GM21390 (cell line): ENCODE results near the gene CCDC92B.

ENCODE experiments used
- ATAC-seq: cut with Tn5 transposase; IDR thresholded peaks from one replicate; pipeline ENCODE4 v1.9.1; 2021; ENCODE audit not compliant: unreplicated experiment

CCDC92B gene

GRCh38 chr17:2779545-2779944 lies 30.1 kb upstream of the CCDC92B start:
- no peak for ATAC-seq

DNA sequence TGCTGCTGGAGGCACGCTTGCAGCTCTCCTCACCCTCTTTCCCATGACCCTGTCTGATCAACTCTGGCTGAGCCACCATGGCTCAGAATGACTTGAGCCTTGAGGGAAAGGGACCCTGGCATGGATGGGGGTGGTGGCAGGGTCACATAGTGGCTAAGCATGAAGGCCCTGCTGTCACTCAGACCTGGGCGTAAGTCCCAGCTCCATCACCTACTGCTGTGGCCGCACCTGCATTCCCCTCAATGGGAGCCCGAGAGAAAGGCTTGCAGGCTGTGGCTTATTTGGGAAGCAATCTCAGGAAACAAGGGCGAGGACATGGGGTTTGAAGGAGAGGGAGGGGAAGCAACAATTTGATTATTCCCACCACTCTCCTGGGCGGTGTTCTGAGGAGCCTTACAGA lies 29.0 kb upstream of the CCDC92B start:
- no peak for ATAC-seq

GRCh38 chr17:2777242-2777867 lies 27.9 kb upstream of the CCDC92B start:
- ATAC-seq: no peak

DNA sequence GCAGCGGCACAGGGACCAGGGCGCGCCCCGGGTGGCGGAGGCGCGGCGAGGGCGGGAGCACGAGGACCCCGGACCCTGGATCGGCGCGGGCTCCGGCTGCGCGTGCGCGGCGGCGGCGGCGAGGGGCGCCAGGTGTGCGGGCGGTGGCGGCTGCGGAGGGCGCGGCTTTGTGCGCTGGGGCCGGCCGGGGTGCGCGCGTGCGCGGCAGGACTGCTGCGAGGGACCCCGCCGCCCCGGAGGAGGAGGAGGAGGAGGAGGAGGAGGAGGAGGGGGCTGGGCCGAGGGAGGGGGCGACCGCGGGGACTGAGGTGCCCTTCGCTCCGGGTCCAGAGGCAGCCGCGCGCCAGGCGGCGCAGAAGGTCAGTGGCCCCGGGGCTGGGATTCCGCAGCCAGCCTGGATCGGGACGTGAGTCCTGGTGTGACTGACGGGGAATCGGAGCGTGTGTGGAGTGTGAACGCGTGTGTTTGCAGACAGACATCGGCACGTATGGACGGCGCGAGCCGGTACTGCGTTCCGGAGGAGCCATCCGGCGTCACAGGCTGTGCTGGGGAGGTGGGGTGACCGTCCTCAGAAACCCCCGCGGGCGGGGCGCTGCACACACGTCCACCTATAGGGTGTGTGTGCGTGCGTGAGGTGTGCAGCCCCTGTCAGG lies 27.3 kb upstream of the CCDC92B start:
- ATAC-seq: no peak

DNA sequence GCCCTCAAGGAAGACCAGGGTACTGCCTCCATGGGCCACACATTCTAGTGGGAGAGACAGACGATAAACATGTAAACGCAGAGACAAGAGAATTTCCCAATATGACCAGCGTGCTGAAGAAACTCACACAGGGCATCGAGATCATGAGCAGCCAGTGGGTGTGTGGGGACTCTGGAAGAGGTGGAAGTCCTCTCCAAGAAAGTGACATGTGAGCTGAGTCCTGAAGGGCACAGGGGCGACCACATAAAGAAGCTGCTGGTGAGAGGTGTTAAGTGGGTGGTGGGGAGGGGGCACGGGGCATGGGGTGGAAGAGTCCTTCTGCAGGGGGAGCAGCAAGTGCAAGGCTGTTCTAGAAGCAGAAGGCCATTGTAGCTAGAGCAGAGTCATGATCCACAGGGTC lies 25.8 kb upstream of the CCDC92B start:
- no peak for ATAC-seq

GRCh38 chr17:2770129-2770528 lies 20.7 kb upstream of the CCDC92B start:
- no peak for ATAC-seq

DNA sequence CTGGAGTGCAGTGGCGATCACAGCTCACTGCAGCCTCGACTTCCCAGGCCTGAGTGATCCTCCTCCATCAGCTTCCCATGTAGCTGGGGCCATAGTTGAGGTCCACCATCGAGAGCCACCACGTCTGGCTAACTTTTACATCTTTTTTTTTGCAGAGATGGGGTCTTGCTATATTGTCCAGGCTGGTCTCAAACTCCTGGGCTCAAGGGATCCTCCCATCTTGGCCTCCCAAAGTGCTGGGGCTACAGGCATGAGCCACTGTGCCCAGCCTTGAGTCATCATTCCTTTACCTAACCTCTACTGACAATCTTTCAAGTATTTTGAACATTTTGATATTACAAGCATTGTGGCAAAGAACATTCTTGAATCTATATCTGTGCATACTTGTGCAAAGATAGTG lies 9.4 kb upstream of the CCDC92B start:
- ATAC-seq: no peak

GRCh38 chr17:2755891-2756724 lies 6.7 kb upstream of the CCDC92B start:
- no peak for ATAC-seq

DNA sequence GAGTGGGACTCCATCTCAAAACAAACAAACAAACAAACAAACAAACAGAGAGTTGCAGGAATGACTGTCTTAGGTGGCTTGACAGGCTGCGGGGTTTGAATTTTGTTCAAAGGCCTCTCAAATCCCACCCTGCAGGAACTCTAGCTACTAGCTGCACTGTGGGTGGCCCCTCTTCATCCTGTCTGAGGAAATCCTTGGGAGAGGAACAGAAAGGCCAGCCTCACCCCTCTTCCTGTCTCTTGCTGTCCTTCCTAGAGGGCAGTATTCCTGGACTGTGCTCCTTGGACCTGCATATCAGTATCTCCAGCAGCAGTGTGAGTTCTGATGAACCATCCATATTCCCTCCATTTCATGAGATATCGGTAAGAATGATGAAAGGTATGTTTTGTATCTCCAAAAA lies 2.0 kb upstream of the CCDC92B start:
- no peak for ATAC-seq

DNA sequence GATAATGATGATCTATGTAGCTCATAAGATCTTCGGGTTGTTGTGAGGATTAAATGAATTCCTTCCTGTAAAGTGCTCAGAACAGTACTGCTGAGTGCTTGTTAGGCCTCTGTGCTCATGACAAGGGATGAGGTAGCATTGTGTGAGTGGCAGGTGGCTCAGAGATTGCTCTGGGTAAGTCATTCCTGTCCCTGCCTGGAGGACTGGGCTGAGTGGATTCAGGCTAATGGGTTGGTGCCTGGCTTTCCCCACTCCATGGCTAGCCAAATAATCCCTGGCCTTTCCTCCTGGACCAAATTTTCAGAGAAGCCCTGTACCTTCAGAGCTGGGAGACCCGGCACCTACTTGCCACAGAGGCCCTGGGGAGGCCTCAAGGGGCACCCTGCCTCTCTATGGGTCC lies 1.3 kb upstream of the CCDC92B start:
- ATAC-seq: no peak

DNA sequence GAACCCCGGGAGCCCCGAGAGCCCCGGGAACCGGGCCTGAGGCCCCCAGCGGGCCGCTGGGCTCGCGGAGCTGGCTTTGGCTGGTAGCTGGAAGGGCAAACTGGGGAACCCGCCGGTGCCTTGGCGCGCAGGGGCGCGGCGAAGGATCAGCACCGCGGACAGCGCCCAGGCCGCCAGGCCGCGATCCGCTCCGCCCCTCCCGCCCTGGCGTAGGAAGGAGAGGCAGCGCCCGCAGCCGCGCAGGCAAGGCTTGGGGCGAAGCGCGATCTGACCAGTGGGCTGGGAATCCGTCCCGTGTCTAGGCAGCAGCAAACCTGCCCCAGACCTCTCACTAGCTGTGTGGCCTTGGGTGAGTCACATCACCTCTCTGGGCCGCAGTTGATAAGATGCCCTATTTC lies 331 bp upstream of the CCDC92B start:
- ATAC-seq: no peak

DNA sequence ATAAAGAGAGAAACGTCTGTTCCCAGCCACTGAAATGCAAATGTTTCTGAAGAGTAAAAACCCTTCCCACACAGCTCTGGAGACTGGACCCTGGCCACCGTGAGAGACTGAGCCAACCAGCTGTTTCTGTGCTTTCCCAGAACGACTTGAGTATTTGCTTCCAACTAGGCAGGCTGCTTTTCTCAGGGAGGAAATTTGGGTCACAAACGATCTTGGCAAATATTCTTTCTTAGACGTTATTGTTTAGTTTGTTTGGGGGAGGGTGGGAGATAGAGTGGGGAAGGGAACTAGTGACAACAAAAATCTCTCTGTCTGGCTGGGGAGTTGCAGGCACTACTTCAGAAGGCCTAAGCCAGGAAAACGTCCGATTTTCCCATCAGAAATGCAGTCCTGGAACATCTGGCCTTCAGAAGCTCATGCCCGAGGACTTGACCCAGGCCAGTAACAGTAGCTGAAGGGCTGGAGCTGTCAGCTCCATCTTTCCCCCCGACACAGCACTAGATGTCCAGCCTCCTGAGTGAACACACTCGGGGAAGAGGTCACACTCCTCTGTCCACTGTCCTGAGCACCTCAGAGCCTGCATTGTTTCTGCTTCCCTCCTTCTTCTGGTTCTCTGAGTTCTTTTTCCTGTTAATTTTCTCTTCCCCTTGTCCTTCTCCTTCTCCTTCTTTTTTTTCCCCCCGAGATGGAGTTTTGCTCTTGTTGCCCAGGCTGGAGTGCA lies 4.0 kb downstream of the CCDC92B start:
- ATAC-seq: no peak

DNA sequence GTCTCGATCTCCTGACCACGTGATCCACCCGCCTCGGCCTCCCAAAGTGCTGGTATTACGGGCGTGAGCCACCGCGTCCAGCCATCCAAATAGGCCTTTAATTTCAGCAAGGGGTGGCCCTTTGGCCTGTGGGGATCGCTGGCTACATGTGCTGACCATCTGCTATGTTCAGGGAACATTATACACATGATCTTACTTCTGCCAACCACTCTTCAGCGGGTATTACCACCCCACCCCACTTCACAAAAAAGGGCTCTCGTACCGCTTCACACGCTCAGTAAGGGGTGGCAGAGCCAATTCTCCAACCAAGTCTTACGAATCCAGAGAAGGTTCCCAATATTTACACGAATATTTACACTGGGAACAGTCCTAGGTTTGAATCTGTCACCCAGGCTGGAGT lies 11.8 kb downstream of the CCDC92B start:
- no peak for ATAC-seq

DNA sequence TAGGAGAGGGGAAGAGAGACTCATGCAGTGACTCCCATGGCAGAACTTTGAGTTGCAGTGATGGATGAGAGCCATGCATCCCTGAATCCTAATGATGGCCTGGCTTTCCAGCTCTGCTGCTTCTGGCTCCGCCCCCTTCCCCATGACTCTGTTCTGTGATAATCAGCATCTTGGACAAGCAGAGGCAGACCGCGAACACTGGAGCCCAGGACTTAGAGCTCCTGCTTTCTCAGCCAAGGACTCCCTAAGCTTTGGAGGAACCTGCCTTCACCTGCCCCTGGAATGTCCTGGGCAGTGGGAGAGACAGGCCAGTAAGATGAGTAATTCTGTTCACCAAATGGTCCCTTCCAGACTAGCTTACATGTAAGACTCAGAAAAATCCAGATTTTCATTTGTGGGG lies 12.5 kb downstream of the CCDC92B start:
- ATAC-seq: no peak

DNA sequence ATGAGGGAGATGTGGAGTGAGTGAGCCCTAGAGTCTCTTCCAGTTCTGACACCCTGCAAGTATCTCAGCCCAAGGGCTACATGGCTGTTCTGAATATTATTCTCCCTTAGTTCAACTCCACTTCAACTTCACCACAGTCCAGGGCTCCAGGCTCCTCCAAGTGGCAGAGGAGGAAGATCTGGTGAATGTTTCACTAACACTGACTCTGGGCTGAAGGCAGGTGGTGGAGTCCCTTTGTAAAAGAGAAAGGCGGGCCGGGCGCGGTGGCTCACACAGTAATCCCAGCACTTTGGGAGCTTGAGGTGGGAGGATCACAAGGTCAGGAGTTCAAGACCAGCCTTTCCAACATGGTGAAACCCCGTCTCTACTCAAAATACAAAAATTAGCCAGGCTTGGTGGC lies 13.6 kb downstream of the CCDC92B start:
- ATAC-seq: no peak

DNA sequence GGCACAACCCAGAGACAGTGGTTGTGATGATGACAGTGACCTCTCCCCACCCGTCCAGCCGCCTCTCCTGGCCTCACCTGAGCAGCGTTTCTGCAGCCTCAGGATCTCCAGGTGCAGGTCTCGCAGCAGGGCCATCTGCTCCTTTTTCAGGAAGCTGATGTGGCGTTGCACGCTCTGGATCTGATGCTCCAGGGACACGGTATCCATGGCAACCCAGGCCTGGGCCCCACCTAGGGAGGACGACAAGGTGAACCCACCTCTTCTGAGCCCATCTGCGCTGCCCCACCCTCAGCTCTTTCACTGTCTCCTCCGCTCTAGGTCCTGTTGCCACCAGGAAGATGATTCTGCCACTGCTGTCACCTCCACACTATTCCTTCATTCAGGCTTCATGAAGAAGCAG lies 14.5 kb downstream of the CCDC92B start:
- no peak for ATAC-seq

DNA sequence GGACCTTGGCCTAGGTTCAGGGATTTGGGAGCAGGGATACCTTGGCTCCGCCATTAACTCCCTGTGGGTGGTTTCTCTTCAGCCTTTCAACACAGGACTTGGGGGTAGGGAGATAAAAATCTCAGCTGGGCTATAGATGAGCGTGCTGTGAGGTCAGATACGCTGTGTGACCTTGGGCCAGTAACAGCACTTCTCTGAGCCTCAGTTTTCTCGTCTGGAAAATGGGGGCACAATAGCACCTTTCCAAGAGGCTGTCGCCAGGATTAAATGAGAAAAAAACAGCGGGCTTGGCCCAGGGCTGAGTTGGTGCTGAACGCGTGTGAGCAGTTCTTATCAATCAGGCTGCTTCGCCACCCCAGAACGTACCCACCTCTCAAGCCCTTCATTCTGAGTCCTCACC lies 17.6 kb downstream of the CCDC92B start:
- ATAC-seq: no peak

DNA sequence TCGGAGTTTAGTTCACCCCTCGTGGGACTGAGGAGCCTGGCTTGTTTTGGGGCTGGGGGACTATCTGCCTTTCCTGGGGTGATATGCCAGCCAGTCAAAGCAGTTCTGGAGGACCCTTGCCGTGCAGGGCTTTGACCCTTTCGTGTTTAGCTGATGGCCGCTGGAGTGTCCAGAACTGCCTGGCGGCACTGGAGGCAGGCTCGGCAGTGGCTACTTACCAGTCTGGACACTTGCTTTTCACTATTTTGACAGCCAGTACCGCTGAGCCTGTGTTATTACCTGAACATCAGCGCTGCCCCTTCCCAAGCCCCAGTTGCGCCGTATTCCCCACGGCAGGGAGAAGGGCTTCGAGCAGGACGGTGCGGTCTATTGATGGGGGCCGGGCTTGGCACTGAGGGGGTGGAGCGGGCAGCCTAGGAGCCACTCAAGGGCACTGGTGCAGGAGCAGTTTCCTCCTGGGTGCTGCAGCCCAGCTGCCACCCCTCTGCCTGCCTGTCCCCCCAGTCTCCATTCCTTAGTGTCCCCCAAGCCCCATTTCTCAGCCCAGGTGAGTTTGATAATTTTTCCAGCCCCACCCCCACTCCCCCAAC lies 18.6 kb downstream of the CCDC92B start:
- ATAC-seq: no peak

DNA sequence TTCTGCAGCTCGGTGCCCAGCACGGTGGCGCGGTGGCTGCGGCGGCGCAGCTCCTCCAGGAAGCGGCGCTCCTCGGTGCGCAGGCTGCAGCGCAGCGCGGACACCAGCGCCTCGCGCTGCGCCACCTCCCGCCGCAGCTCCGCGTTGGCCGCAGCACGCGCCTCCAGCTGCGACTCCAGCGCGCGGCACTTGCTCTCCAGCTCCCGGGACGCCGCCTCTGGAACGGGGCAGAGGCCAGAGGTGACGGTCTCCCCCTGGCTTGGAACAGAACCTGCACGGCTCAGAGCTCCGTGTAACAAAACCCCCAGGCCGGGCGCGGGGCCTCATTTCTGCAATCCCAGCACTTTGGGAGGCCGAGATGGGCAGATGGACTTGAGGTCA lies 24.7 kb downstream of the CCDC92B start:
- no peak for ATAC-seq

- no peak for ATAC-seq
Observed at GRCh38 chr17:2723997-2724783, 25.3 kb downstream of the CCDC92B start.
